BJ (cell line): Measurements from ENCODE around the gene GLYAT. TPM values are rescaled to one million over a fixed set of nuclear protein-coding genes. Genes with fewer than 3 reads are reported as not detected.
"Not testable (repeated sequence)": the region's sequence is repeated elsewhere in the genome, so short reads cannot be mapped to it uniquely, and the experiment has no call there.

Experiments
- CTCF ChIA-PET: fragments of 350-600 bp; formaldehyde crosslinking; extraction: SDS; loops from one replicate; lab custom pipeline; 2021; ENCODE audit warnings: antibody characterized with exemption, inconsistent platforms; lab: Yijun Ruan, JAX
- POLR2A ChIA-PET: fragments of 300-600 bp; sonication (Branson Sonifier 250); formaldehyde crosslinking; extraction: SDS; loops from one replicate; lab custom pipeline; 2021; ENCODE audit warnings: antibody characterized with exemption; lab: Charles Lee
- DNase-seq: peaks from one replicate; pipeline ENCODE4 v3.0.0-alpha.2; 2011; ENCODE audit warnings: low read depth
- H3K27me3 ChIP-seq: 2 replicates; pipeline ENCODE4 v1.6.0; 2011; ENCODE audit warnings: low read length; ENCODE audit not compliant: control insufficient read depth, insufficient read depth
- H3K36me3 ChIP-seq: 2 replicates; pipeline ENCODE4 v1.5.1; 2011; ENCODE audit warnings: low read length; ENCODE audit not compliant: control insufficient read depth, insufficient read depth
- H3K4me3 ChIP-seq: 2 replicates; pipeline ENCODE4 v1.5.1; 2011; ENCODE audit warnings: low read depth, mild to moderate bottlenecking, control low read depth, low read length
- polyA plus RNA-seq: library from polyadenylated mRNA; depleted of rRNA; stranded (reverse); fragments of >200 nt; gene quantifications from 2 replicates; pipeline ENCODE4 v1.2.3, GENCODE V29; 2011
- TF ChIP-seq, protein P1 (sequence below): IDR thresholded peaks from 2 replicates; pipeline ENCODE4 v1.5.1; 2011; ENCODE audit warnings: low read depth, mild to moderate bottlenecking, control low read depth, inconsistent platforms, low read length, moderate library complexity; ENCODE audit not compliant: insufficient read depth

Gene GLYAT
- polyA plus RNA-seq, 1 experiment: not detected

DNA sequence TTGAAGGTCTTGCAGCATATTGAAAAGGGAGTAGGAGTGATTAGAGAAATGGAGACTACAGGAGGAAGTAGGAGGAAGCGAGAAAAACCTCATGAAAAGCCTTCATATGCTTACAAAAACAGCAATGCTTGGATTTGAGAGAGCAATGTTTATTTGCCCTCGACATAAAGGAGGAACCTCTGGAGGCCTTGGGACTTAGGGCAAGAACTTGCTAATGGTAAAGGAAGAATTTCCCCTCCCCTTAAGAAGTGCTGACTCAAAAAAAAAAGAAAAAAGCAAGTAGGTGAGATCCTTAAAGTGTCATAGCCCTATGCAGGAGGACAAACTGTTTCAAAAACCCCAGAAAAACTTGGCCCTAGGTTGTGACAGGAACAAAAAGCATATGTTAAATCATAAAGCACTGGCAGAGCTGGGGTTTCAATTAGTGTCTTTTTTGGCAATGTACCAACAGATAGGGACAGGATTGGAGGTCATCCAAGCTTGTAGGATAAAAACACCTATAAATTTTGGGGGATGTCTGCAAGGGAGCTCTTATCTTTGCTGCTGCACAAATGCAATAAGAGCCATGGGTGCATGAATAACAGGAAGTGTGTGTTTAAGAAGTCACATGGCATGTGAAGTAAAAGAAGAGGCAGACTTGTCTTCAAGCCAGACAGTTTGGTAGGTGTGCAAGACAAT is 4.9 kb downstream of the GLYAT start:
- TF ChIP-seq, protein P1, sequence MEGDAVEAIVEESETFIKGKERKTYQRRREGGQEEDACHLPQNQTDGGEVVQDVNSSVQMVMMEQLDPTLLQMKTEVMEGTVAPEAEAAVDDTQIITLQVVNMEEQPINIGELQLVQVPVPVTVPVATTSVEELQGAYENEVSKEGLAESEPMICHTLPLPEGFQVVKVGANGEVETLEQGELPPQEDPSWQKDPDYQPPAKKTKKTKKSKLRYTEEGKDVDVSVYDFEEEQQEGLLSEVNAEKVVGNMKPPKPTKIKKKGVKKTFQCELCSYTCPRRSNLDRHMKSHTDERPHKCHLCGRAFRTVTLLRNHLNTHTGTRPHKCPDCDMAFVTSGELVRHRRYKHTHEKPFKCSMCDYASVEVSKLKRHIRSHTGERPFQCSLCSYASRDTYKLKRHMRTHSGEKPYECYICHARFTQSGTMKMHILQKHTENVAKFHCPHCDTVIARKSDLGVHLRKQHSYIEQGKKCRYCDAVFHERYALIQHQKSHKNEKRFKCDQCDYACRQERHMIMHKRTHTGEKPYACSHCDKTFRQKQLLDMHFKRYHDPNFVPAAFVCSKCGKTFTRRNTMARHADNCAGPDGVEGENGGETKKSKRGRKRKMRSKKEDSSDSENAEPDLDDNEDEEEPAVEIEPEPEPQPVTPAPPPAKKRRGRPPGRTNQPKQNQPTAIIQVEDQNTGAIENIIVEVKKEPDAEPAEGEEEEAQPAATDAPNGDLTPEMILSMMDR: no peak
- POLR2A ChIA-PET: no interaction called here
- CTCF ChIA-PET: interaction anchor here (1.2 kb wide), 1 partner anchor 327 kb away, joined by 5 read pairs; no protein-coding TSS in a partner anchor
- no peaks in the 10 kb centered on the region for H3K36me3 ChIP-seq
- no peak for DNase-seq
- no peak overlapping the region for H3K4me3 ChIP-seq
- H3K27me3 ChIP-seq: no peaks in the 10 kb centered on the region

DNA sequence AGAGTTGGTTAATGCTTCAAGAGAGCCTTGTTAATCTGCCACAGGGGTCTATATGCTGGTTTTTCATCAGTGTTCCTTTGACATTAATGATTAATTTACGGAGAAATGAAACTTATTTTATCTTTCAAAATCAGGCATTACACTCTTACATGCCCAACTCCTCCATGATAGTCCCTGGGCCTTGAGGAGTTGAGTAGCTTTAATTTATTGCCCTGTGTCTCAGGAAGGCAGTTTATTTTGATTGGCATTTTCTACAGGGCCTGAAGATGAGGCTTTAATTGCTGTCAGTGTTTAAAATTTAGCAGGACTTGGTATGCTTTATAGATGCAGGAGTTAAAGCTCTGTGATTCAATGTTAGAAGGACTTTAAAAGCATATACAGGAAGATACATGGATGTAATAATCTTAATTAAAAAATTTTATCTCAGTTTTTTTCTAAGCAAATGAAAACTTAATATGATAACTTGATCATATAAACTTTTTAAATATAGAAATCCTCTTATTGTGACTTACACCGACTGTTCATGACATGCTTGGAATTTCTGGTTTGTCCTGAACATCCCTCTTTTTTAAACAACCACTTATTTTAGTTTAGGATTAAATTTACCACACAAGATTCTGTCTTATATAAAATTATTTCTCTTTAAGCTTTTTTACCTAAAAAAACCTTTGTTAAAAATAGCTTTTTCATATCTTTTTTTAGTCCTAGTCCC is 12.2 kb downstream of the GLYAT start:
- DNase-seq: no peak
- ChIA-PET CTCF (interaction anchor here (0.6 to 1.2 kb wide), 2 partner anchors 15 to 183 kb away, joined by 3 read pairs; no protein-coding TSS in a partner anchor), POLR2A (no interaction called here)
- TF ChIP-seq, protein P1: no peak
- Histone ChIP-seq H3K36me3 (no peaks in the 10 kb centered on the region), H3K27me3 (no peaks in the 10 kb centered on the region), H3K4me3 (no peak overlapping the region)

DNA sequence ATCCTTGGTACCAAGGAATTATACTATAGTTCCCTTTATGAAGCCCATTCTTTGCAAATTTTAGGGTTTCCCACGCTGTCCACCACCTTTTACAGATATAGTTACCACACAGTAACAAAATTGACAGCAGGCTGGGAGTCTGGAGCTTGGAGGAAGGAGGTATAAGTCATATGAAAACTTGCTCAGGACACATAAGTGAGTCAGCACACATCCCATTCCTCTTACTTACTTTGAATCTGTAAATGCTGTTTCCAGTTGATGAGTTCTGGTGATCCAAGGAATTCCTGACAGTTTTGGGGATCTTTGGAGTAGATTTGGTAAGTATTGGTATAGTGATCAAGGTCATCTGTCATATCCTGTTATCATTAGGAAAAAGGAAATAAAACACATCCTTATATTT is 19.2 kb downstream of the GLYAT start:
- no peaks in the 10 kb centered on the region for H3K36me3 ChIP-seq
- POLR2A ChIA-PET: no interaction called here
- no peaks in the 10 kb centered on the region for H3K27me3 ChIP-seq
- CTCF ChIA-PET: interaction anchor here (0.9 kb wide), 1 partner anchor 63 kb away, joined by 3 read pairs; no protein-coding TSS in a partner anchor
- H3K4me3 ChIP-seq: no peak overlapping the region
- TF ChIP-seq, protein P1: no peak
- DNase-seq: no peak

DNA sequence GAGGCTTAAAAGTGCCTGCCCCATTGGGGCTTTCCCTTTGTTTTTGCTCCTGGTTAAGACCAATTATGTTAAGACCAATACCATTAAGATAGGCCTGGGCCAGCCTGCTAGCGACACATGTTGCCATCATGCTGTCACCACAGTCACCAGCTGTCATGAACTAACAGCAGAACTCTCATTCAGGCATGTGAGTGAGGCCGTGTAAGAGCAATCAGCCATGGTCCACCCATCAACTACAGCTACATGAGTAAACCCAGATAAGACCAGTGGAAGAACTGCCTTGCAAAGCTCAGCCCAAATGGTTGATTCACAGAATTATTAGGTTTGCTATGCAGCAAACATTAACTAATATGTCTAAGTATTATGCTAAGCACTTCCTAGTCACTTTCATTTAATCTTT is 19.9 kb downstream of the GLYAT start:
- ChIA-PET POLR2A (no interaction called here), CTCF (interaction anchor here (0.9 to 1.3 kb wide), 2 partner anchors 64 to 76 kb away, joined by 3 to 4 read pairs; no protein-coding TSS in a partner anchor)
- Histone ChIP-seq H3K4me3 (no peak overlapping the region), H3K36me3 (no peaks in the 10 kb centered on the region), H3K27me3 (no peaks in the 10 kb centered on the region)
- no peak for DNase-seq
- TF ChIP-seq, protein P1: no peak

DNA sequence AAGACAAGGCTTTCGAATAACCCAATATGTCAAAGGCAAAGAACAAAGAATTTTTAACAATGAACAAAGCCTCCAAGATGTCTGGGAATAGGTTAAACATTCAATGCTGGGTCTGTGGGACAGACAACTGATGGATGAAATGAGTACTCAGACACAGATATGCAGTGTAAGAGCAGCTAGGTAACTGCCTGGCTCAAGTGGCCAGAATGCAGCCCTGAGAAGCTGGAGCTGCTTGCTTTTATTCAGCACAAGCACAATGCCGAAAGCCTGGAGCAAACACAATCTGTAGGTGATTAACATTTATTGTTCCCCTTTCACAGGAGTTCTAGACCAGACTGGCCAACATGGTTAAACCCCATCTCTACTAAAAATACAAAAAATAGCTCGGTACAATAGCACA is 24.0 kb downstream of the GLYAT start:
- ChIA-PET POLR2A (no interaction called here), CTCF (interaction anchor here (0.7 kb wide), 1 partner anchor 15 kb away, joined by 3 read pairs; no protein-coding TSS in a partner anchor)
- no peak overlapping the region for H3K4me3 ChIP-seq
- no peaks in the 10 kb centered on the region for H3K36me3 ChIP-seq
- H3K27me3 ChIP-seq: no peaks in the 10 kb centered on the region
- no peak for DNase-seq
- TF ChIP-seq, protein P1: no peak

DNA sequence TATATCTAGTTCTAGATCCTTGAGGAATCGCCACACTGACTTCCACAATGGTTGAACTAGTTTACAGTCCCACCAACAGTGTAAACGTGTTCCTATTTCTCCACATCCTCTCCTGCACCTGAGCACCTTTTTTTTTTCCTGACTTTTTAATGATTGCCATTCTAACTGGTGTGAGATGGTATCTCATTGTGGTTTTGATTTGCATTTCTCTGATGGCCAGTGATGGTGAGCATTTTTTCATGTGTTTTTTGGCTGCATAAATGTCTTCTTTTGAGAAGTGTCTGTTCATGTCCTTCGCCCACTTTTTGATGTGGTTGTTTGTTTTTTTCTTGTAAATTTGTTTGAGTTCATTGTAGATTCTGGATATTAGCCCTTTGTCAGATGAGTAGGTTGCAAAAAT is 34.9 kb downstream of the GLYAT start:
- DNase-seq, H3K36me3 ChIP-seq, POLR2A ChIA-PET, CTCF ChIA-PET, H3K4me3 ChIP-seq, H3K27me3 ChIP-seq: not testable (repeated sequence)
